ENCODE results near the gene ARHGAP25. TPM values are rescaled to one million over a fixed set of nuclear protein-coding genes. Genes with fewer than 3 reads are reported as not detected.
A peak's percentile ranks its signal among the peaks of the same experiment; 100 is the strongest.

ARHGAP25 gene, protein sequence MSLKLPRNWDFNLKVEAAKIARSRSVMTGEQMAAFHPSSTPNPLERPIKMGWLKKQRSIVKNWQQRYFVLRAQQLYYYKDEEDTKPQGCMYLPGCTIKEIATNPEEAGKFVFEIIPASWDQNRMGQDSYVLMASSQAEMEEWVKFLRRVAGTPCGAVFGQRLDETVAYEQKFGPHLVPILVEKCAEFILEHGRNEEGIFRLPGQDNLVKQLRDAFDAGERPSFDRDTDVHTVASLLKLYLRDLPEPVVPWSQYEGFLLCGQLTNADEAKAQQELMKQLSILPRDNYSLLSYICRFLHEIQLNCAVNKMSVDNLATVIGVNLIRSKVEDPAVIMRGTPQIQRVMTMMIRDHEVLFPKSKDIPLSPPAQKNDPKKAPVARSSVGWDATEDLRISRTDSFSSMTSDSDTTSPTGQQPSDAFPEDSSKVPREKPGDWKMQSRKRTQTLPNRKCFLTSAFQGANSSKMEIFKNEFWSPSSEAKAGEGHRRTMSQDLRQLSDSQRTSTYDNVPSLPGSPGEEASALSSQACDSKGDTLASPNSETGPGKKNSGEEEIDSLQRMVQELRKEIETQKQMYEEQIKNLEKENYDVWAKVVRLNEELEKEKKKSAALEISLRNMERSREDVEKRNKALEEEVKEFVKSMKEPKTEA
- polyA plus RNA-seq (2013, experiment 1 of 2; ENCODE audit: insufficient read length) = not detected
- 0.09 TPM for polyA plus RNA-seq (2013, experiment 2 of 2; ENCODE audit: insufficient read length)

DNA sequence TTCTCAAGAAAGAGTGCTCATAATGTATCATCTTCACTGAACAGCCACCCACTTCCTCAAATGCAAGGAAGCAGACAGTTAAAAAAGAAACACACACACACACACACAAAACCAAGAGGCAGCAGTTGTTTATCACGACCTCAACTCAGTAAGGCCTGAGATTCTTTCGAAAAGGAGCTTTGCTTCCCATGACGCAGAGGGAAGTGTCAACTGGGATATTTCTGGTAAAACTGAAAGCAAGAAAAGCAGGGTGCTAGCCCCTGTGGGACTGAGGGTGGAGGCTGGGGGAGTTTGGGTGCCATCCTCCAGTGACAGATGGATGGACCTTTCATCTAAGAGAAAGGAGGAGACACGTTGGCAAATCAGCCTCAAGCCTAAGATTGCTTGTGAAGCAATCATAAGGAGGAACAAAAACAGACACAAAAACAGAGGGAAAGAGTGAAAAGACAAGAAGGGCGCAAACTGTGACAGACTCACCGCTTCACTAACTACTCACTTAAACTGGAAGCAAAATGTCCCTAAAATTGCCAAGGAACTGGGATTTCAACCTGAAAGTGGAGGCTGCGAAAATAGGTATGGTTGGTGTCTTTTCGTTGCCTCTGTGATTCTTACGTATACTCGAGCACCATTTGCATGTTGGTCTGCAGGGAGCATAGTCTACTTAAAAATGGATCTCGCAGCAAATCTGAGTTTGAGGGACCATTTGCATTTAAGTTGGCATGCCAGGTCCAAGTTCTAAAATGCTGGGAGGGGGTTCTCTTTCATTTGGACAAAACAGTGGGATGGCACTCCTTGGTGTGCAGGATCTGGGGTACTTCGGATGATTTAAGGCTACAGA lies at the start of gene ARHGAP25:
ARHGAP25 (plus strand) TSS at position 124 of the 838 bp plus-strand sequence; CDS start at position 513, 389 bp downstream.
- DNase-seq = no peak

- DNase-seq = no peak
Observed at GRCh38 chr2:68686178-68686577, 48.4 kb upstream of the ARHGAP25 start.

DNA sequence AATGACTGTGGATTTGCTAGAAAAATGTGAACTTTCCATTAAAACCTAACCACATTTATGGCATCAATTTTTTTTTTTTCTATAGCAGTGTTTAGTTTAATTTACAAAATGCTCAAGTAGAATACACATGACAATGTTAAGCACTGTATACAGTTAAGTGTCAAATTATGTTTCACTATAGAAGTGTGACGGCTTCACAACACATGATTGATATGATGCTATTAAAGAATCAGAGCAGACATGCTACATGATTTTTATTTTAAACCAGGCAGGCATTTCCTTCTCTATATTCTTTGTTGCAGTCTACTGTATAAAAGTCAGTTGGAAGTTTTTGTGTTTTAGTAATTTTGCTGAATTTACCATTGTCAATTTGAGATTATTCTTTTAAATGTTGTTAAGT lies 47.6 kb upstream of the ARHGAP25 start:
- no peak for DNase-seq

DNA sequence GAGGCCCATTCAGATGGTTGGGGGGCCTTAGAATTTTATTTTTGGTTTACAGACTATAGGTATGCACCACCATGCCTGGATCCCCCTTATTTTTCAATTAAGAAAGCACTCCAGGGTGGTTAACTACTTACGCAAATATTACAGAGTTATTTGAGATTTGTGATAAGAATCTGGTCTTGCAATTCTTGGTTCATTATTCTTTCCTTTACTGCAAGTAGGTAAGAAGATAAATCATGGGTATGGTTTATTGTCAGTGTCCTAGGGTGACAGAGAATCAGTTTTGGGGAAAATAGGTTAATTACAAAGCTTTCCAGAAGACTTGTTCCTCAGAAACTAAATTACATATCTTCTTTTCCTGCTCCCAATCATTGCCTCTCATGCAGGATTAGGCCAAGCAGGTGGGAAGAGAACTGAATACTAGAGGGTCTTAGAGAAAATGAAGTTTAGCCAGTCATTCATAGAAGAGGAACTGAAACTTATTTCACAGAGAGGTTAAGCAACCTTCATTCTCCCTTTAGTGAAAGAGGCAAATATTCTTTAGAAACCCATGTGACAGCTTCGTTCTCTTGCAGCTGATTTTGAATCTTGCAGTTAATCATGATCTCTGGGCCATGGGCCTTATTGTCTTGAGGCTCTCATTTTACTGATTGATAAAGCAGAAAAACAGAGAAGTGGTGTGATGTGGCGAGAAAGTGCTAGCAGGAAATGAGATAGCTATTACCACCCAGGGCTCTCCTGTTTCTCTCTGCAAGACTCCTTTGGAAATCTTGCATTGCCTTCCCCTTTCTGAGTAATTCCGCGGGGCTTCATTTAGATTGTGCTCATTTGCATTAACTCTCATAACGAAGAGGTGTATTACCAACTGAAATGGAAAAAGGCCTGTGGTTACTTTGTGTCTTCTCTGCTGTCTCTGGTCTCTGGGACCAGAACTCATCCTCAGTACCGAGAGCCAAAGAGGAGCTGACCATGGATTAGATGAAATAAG lies 44.8 kb upstream of the ARHGAP25 start:
- no peak for DNase-seq

GRCh38 chr2:68690851-68691250 lies 43.8 kb upstream of the ARHGAP25 start:
- no peak for DNase-seq

DNA sequence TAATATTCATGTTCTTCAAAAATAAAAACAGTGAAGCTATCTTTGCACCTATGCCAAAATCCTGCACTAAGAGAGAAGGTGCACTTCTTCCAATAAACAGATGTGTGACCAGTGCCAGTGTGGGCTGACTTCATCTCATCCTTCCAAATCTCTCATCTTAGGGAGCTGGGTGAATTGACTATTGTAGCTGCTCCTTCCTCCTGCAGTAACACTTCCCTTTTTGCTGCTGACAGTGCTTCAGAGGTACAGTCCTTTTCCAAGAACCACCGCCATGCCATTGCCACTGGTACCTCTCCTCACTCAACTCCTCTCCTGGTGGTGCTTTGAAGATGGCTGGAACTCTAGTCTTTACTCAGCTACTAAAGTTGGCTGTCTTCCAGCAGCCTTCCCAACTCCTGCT lies 42.1 kb upstream of the ARHGAP25 start:
- no peak for DNase-seq

DNA sequence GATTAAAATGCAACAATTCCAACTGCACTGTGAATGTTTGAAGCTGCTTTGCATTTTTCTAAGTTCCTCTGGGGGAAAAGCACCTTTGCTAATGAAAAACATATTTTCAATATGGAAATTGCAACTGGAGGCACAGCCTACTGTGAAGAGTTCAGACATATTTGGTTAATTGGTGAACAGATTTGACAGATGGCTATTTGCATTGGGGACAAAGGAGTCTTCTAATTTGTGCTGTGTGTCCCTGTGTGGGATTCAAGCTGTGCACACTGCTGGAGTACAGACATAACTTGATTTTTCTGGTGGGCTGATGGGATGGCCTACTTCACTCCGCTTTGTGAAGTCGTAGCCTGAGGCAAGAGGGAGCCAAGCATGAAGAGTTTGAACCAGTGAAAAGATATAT lies 40.7 kb upstream of the ARHGAP25 start:
- no peak for DNase-seq

DNA sequence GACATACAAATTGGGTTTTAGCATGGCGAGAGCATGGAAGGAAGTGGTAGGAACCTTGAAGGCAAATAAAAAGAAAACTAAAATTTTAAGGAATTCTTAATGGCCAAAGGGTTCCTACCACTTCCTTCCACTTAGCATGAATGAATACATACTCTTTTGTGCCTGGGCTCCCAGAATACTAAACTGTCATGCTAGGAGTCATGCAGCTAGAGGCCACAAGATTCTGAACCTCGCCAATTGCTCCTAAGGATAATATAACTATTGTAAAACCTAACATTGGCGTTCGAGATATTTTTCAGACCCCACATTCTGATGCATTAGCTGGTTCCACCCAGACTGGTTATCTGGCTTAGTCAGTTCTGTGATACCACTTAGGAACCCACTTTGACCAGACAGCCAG lies 38.6 kb upstream of the ARHGAP25 start:
- no peak for DNase-seq

GRCh38 chr2:68696554-68696953 lies 38.1 kb upstream of the ARHGAP25 start:
- DNase-seq = no peak

GRCh38 chr2:68698567-68699377 lies 35.8 kb upstream of the ARHGAP25 start:
- no peak for DNase-seq

DNA sequence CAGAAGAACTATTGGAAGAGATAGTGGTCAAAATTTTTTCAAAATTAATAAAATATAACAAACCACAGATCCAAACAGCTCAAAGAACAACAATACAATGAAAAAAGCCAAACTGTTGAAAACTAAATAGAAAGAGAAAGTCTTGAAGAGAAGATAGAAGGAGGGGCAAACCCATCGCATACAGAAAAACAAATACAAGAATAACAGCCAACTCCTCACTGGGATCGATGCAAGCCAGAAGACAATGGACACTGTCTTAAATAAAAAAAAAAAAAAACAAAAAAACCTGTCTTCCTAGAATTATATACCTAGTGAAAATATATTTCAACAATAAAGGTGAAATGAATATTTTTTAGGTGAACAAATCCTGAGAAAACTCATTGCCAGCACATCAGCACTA lies 34.1 kb upstream of the ARHGAP25 start:
- DNase-seq = no peak

- no peak for DNase-seq
Observed at GRCh38 chr2:68706637-68707036, 28.0 kb upstream of the ARHGAP25 start.

DNA sequence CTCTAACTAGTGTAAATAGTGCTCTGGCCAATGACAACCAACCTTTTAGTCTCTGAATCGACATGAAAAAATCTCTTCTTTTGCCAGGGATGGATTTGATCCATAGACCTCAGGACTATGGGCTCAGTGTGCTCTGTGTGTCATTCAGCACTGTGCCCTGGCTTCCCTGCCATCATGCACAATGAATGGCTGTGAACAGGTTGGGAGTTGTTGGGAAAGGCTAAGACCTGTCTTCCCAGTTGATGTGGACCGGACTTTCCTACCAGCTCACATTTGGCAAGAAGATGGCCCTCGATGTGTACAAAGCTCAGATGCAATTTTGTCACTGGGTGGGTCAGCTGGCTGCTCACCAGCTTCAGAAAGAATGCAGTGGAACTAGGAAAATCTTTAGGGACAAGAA lies 26.0 kb upstream of the ARHGAP25 start:
- no peak for DNase-seq

DNA sequence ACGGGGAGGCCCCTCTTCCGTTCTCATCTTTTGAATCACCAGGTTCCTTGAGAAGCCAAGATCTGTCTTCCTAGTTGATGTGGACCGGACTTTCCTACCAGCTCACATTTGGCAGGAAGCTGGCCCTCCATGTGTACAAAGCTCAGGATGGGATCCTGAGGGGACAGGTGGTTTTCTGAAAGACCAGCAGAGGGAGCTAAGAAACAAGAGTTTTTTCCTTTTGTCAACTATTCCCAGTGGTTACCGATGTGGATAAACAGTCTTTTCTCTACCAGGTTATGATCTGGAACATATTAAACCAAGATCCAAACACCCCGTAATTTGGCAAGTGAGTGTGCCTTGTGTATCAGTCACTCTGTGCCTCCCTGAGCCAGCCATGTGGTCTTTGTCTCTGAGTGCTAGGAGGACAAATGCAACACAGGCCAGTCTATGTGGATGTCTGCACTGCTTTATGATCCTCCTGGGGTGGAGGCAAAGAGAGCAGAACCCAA lies 25.1 kb upstream of the ARHGAP25 start:
- peak; percentile 40 for DNase-seq

GRCh38 chr2:68710336-68710735 lies 24.3 kb upstream of the ARHGAP25 start:
- DNase-seq = no peak

DNA sequence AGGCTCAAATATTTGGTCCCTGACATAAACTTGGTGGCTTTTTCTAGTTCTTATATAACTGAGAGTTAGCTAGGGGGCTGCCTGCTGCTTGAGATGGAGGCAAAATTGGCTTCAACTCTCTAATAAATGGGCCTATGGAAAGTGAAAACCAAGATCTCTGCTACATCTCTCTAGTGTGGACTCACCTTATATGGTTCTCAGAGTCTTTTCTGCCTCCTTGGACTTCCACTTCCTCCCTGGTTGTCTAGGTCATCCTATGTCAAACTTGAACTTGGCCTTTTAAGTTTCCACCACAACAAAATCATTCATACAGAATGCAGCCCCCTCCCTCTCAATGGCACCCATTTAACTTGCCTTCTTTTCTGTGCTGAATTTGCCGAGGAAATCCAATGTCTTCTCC lies 23.9 kb upstream of the ARHGAP25 start:
- no peak for DNase-seq

GRCh38 chr2:68714866-68715265 lies 19.7 kb upstream of the ARHGAP25 start:
- DNase-seq = no peak

DNA sequence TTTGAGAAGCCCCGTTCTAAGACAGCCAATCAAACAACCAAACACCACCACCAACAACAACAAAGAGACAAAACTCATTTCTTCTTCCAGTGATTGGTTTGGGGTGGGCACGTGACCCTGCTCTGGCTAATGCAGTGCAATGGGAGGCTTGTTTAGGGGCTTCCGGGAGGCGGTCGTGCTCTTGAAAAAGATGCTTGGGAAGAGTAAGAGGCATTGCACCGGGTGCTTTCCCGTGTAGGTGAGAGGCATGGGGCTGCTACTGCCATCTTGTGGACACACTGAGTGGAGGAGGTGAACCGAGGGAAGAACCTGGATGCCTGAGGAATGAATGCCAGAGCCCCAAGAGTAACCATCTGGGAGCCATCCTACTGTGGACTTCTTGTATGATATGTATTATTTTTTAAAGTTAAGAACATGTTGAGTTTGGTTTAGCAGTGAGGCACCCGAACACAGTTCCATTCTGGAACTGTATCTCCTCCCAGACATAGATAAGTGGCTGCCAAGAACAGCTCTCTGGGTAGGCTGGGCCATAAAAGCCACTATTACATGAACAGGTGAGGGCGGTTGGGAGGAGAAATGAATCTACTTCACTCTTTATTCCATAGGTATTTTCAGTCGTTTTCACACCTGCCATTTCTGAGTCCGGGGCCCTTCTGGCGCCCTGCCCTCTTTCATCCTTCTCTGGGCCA lies 19.1 kb upstream of the ARHGAP25 start:
- DNase-seq = peak; percentile 39

- DNase-seq = no peak
Observed at GRCh38 chr2:68716604-68717304, 17.9 kb upstream of the ARHGAP25 start.

DNA sequence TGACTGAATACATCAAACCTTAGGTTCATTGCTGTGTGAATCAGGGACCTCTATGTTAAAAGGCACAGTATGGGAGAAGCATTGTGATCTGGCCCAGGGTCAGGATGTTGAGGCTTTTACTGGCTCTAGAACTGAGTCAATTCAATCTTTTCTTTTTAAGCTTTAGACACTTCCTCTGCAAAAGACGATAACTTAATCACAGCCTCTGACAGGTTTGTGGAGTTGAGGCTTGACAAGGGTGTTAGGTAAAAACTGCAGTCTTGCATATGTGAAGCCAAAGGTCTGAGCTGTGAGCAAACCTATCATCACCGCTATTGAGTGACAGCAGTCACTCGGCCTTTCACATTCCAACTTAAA lies 17.3 kb upstream of the ARHGAP25 start:
- DNase-seq = no peak
